KOPT-K1 (cell line): Measurements from ENCODE around the gene CFAP299.
"Not testable (repeated sequence)": the region's sequence is repeated elsewhere in the genome, so short reads cannot be mapped to it uniquely, and the experiment has no call there.

Source experiments
- H3K27ac ChIP-seq: fragments of 200-600 bp; sonication (generic); 2 replicates; pipeline ENCODE4 v1.5.1; 2016; ENCODE audit warnings: antibody characterized with exemption, mild to moderate bottlenecking, low read depth, low read length; ENCODE audit not compliant: poor library complexity, severe bottlenecking
- H3K36me3 ChIP-seq: fragments of 200-600 bp; sonication (generic); 2 replicates; pipeline ENCODE4 v1.5.1; 2017; ENCODE audit warnings: antibody characterized with exemption, mild to moderate bottlenecking, low read length, moderate library complexity; ENCODE audit not compliant: insufficient read depth
- H3K9me3 ChIP-seq: fragments of 200-600 bp; sonication (generic); 2 replicates; pipeline ENCODE4 v1.5.1; 2017; ENCODE audit warnings: antibody characterized with exemption, low read length, mild to moderate bottlenecking; ENCODE audit not compliant: insufficient read depth, poor library complexity, severe bottlenecking

CFAP299 gene

DNA sequence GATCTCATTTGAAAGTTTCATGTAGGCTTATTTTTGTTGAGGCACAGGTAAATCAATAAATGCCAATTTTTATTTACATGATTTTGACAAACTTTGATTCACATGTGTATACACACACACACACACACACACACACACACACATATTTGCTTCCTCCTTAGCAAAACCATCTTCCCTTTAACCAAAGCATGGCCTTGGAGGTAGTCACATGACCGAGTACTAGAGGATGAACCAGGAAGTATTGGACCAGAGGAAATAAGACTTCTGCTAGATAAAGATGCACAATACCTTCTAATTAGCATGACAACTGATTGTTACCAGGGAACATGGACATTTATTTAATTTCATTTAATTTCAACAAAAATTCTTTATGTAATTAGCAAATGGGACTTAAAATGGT, 23.4 kb upstream of the CFAP299 start:
- H3K27ac ChIP-seq, result no peak overlapping the region
- no peaks in the 10 kb centered on the region for H3K36me3 ChIP-seq
- no peaks in the 10 kb centered on the region for H3K9me3 ChIP-seq

DNA sequence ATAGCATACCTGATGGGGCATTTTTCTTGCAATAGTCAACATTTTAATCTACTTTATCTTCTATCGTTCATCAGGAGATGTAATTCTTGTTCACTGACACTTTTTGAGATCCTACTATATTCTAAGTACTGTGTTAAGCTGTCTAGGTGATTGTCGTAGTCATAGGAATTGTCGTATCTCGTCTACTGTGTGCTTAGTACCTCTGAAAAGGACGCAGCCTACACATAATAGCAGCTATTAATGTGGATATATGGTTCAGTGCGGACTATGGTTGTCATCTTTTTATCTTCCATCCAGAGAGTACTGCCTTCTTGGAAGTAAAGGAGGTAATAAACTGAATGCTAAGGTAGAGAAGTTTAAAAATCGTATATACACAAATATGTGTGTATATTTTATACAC, 21.9 kb upstream of the CFAP299 start:
- no peaks in the 10 kb centered on the region for H3K9me3 ChIP-seq
- no peaks in the 10 kb centered on the region for H3K36me3 ChIP-seq
- no peak overlapping the region for H3K27ac ChIP-seq

DNA sequence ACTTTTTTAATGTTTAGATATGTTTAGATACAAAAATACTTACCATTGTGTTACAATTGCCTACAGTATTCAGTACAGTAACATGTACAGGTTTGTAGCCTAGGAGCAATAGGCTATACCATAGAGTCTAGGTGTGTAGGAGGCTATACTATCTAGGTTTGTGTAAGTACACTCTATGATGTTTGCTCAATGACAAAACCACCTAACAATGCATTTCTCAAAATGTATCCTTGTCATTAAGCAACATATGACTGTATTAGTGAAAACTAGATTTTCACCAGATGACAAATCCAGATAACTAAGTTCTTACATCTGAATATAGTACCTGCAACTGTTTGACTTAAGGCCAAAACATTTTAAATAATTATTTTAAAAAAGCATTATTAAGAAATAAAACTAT, 19.7 kb upstream of the CFAP299 start:
- H3K36me3 ChIP-seq, H3K27ac ChIP-seq, H3K9me3 ChIP-seq: not testable (repeated sequence)

DNA sequence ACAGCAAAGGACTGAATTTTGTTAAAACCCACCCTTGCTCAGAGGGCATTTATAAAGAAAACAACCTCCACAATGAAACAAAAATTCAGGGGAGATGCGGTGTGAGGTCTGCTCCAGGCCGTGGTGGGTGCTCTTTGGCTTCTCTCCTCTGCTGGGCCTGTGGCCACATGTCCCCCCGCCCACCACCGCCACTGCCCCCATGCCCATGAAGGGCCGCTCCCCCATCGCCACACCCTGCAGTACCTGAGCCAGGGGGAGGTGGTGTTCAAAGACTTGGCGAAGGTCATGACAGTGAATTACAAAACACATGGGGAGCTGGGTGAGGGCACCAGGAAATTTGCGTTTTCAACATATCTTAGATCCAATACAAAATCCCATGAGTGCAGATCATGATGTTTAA, 14.2 kb upstream of the CFAP299 start:
- Histone ChIP-seq H3K36me3 (no peaks in the 10 kb centered on the region), H3K27ac (no peak overlapping the region)

DNA sequence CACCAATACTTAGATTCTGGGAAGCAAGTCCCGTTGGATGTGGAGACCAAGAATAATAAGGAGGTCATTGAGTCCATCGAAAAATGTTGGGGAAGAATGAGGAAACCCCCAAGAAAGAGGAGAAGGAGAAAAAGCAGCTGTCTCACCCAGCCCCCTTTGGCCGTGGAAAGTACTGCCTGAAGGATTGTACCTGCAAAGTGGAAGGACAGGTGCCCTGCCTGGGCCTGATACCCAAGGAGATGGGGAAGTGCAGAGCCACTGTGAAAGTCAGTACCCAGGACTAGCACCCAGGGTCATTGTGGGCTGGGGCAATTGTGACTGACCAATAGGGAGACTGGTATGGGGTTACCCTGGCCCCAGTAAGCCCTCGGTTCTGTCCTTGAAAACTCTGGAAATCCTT, 13.8 kb upstream of the CFAP299 start:
- Histone ChIP-seq H3K9me3 (no peaks in the 10 kb centered on the region), H3K36me3 (no peaks in the 10 kb centered on the region), H3K27ac (no peak overlapping the region)

More for the DNA sequence above, 14.2 kb upstream of the CFAP299 start:
- no peaks in the 10 kb centered on the region for H3K9me3 ChIP-seq

DNA sequence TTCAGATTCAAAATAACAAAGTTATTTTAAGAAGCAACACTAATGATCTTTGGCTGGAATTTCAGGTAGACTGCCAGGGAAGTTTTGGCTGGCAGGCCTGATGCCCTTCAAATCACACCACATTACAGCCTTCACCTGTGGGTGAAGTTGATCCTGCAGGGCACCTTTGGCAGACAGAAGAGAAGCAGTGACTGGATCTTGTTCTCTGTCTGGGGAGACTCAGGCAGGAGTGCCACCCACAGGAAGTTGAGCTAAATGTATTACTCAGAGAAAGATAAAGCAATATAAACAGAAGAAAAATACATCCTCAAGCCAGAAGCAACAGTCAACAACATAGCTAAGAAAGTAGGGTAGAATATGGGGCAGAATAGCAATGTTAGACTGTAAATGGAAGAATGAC, 12.8 kb upstream of the CFAP299 start:
- H3K9me3 ChIP-seq, result no peaks in the 10 kb centered on the region
- no peaks in the 10 kb centered on the region for H3K36me3 ChIP-seq
- no peak overlapping the region for H3K27ac ChIP-seq

DNA sequence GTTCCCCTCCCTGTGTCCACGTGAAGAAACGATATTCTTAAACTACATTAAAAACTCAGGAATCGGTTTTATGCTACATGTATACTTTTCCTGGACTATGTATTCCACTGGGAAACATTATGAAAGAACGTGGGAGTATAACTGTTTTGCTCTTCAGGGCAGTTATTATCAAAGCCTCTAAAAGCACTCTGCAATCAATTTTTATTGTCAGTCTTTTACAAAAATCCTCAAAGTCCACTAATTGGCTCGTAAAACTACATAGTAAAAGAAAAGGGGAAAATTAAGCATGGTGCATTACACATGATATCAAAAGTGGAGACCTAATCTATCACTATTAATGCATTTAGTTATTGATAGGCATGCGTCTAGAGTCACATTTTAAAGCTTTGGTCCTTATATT, 11.4 kb upstream of the CFAP299 start:
- H3K9me3 ChIP-seq, result no peaks in the 10 kb centered on the region
- no peaks in the 10 kb centered on the region for H3K36me3 ChIP-seq
- H3K27ac ChIP-seq, result no peak overlapping the region

DNA sequence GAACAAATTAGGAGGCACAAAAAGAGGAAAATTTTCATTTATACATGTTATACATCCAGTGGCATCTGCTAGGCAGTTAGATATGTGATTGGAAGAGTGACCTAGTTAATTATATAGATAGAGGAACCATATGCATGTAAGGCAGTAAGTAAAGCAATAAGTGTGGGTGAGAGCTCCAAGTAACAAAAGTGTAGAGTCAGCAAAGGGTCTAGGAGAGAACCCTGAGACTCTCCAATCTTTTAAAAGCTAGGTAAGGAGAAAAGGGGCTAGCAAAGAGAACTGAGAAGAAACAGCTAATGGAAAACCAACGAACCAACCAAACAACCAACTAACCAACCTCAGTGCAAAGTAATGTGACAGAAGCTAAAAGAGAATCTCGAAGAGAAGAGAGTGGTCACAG, 3.8 kb upstream of the CFAP299 start:
- Histone ChIP-seq H3K27ac (no peak overlapping the region), H3K9me3 (peaks cover 12% of the 10 kb centered on the region), H3K36me3 (no peaks in the 10 kb centered on the region)

DNA sequence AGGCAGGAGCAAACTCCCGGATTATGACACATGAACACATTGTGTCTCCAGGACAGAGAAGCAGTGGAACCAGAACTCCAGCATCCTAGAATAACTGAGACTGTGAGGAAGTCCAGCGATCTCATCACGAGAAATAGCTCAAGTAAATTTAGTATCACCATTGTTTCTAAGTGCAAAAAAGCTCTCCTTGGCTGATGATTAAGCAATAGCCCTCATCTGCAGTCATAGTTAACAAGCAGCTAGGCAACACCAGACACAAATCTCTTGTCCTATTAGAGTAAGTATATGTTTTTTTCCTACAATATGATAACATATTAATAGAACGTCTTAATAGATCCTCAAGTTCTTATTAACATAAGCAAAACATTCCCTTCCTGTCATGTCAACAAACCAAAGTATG, 2.4 kb upstream of the CFAP299 start:
- Histone ChIP-seq H3K27ac (no peak overlapping the region), H3K36me3 (no peaks in the 10 kb centered on the region), H3K9me3 (peaks cover 12% of the 10 kb centered on the region)

DNA sequence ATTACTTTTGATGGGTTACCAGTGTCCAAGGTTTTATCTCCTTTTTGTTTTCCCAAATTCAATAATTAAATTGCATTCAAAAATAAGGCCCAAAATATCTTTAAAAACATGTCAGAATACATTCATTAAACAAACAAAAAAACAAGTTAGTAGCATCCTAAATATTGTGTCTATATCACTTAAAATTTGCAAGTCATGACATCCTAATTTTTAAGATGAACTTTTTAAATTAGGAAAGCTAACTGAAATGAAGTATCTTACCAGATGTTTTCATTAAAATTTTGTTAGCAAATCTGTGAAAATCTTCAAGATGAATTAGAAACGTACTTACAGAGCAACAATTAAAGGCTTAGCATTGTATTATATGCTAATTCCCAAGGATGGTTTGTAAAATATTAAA, 962 bp upstream of the CFAP299 start:
- peaks cover 12% of the 10 kb centered on the region for H3K9me3 ChIP-seq
- H3K27ac ChIP-seq, result no peak overlapping the region
- no peaks in the 10 kb centered on the region for H3K36me3 ChIP-seq

DNA sequence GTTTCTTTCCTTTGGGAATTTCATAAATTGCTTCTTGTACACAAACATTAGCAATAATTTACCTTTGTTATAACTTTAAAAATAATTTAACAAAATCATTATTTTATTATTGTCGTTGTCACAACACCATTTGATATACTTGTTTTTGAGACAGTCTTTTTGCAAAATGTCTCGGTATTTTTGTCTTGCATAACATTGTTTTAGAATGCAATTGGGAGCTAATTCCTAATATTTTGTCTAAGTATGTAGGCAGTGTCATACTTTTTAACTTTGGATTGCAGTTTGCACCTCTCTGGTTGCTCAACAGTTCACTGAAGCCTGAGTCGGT, 340 bp upstream of the CFAP299 start:
- H3K36me3 ChIP-seq, result no peaks in the 10 kb centered on the region
- H3K27ac ChIP-seq, result no peak overlapping the region
- H3K9me3 ChIP-seq, result peaks cover 15% of the 10 kb centered on the region

DNA sequence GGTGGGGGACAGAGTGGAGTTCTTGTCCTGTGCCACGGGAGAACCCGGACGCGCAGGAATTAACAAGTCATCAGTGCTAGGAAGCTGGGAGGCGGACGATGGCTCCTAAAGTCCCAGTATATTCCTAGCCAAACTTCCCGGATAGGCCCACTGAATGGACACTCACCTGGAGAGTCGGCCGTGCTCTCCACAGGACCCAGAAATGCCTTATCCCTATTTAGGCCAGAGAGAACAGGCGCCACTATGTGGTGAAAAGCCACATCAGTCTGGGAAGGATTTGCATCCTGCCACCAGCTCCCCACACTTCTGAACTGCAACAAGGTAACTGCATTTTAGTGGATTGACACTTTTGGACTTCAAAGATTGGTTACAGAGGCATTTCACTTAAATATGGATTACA, 1.1 kb downstream of the CFAP299 start:
- H3K27ac ChIP-seq, result no peak overlapping the region
- no peaks in the 10 kb centered on the region for H3K36me3 ChIP-seq

DNA sequence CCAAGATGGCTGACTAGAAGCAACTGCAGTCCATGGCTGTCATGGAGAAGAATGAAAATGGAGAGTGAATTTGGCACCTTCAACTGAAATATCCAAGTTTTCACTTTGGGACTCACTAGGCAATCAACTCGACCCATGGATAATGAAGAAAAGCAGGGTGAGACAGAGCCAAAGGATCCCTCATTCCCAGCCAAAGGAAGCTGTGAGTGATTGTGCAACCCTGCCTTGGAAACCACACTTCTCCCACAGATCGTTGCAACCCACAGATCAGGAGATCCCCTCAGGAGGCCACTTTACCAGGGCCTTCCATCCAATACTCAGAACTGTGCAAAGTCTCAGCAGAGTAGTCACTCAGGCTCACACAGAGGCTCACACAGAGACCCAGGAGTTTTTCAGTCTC, 4.5 kb downstream of the CFAP299 start:
- H3K27ac ChIP-seq, result no peak overlapping the region
- H3K36me3 ChIP-seq, result no peaks in the 10 kb centered on the region
- H3K9me3 ChIP-seq, result peaks cover 42% of the 10 kb centered on the region

More for the DNA sequence above, 1.1 kb downstream of the CFAP299 start:
- peaks cover 24% of the 10 kb centered on the region for H3K9me3 ChIP-seq

DNA sequence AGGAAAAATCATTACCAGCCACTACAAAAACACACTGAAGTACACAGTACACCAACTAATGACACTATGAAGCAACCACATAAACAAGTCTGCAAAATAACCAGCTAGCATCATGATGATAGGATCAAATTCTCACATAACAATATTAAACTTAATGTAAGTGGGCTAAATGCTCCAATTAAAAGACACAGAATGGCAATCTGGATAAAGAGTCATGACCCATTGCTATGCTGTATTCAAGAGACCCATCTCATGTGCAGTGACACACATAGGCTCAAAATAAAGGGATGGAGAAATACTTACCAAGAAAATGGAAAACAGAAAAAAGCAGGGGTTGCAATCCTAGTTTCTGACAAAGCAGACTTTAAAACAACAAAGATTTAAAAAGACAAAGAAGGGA, 7.2 kb downstream of the CFAP299 start:
- H3K36me3 ChIP-seq, H3K27ac ChIP-seq: not testable (repeated sequence)
- H3K9me3 ChIP-seq, result peaks cover 30% of the 10 kb centered on the region

DNA sequence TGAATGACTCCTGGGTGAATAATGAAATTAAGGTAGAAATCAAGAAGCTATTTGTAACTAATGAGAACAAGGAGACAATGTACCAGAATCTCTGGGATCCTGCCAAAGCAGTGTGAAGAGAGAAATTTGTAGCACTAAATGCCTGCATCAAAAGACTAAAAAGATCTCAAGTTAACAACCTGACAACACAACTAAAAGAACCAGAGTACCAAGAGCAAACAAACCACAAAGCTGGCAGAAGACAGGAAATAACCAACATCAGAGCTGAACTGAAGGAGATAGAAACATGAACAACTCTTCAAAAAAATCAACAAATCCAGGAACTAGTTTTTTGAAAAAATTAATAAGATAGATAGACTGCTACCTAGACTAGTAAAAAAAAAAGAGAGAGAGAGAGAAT, 8.4 kb downstream of the CFAP299 start:
- H3K36me3 ChIP-seq, result no peaks in the 10 kb centered on the region
- H3K9me3 ChIP-seq, result peaks cover 30% of the 10 kb centered on the region
- no peak overlapping the region for H3K27ac ChIP-seq

DNA sequence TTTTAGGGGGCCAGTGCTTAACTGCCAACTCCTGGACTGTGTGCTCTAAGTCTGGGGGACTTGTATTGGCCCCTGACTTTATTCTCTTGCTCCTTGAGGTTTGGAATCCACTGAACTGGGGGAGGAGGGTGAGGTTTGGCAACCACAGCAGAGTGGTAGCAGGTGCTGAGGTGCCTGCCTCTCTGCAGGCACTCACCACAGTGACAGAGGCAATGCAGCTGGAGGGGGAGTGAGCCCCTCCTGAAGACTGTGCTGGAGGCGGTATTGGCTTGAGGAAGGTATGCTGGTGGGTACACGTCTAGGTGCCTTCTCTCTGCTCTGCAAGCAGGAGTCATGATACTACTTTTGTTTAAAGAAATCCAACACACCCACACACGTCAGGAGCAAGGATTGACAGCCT, 24.6 kb downstream of the CFAP299 start:
- no peaks in the 10 kb centered on the region for H3K9me3 ChIP-seq
- peak overlapping the region; percentile 18 for H3K27ac ChIP-seq
- H3K36me3 ChIP-seq, result no peaks in the 10 kb centered on the region

DNA sequence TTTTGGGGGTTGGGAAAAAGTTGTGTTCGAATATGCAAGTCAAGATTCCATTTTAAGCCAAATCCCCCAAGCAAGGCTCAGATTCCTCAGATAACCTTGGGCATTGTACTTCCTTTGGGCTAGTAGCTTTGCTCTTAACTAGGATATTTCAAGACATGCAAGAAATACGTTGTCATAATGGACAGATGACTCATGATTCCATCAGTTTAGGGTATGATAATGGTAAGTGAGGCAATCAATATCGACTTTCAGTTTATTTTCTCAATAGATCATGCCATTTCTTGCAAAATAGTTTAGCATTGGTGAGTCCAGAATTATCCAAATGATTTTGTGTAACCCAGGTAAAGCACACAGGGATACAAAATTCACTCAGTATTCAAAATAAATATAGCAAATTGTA, 25.4 kb downstream of the CFAP299 start:
- no peak overlapping the region for H3K27ac ChIP-seq
- H3K36me3 ChIP-seq, result no peaks in the 10 kb centered on the region
- no peaks in the 10 kb centered on the region for H3K9me3 ChIP-seq
